Stimulated activated CD4-positive, alpha-beta T cell treated with anti-CD3 and anti-CD28 coated beads, Interleukin-4, amount 100 ng/mL, for 48 hours (primary cell): Measurements from ENCODE around the gene ARAP1.

ENCODE experiments used
- DNase-seq, 2 donors: peaks; one replicate each; pipeline ENCODE4 v3.0.0-alpha.2; 2020; ENCODE audit warnings: low read depth in 2 of 2

Gene ARAP1

DNA sequence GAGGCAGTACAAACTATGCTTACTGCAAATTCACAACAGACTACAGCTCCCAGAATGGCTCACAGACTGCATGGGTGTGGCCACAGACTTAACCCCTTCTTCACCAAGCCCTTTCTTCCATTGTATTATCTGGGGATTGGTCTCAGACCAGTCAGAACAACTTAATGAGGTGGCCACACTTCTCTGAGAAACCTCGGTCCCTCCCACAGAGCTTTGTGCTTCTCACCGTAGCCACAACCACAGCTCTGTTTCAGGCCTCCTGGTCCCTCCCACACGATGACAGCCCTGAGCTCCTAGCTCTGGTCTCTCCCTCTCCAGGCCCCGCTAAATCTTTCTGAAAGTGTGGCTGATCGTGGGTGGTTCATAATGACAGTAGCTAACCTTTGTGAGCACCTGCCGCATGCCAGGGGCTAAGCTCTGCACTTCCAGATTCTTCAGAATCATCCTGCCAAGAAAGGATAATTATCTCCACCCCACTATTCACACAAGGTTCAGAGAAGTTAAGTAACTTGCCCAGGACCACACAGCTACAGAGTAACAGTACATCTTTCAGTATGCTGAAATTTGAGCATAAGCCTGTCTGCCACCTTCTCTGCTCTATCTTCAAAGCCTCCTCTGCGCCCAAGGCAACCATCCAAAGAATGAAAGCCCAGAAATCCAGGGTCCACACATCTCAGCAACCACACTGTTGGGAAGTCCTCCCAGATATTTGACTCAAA lies 83.4 kb downstream of the ARAP1 start:
- peak; percentile 52 to 72 for DNase-seq

DNA sequence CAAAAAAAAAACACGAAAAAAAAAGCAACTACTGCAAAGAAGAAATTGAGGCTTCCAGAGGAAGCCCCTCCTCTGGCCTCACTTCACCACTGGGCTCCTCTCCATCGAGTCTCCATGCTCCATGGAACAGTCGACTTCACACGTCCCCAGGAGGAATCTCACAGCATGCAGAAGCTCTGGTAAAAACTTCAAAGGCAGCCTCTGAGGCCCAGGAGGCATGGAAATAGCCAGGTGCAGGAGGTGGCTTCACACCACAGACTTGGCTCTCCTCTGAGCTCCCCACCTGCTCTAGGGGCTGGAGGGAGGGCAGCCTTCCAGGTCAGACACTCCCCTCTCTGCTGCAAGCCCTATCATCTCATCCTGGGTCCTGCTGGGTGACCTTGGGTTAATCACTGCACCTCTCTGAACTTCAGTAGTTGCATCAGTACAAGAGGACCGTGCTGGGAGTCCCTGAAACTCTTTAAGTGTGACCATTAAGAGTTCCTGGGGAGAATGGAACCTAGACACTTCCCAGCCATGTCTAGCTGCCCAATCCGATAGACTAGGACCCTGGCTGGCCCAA lies 86.2 kb downstream of the ARAP1 start:
- no peak for DNase-seq

DNA sequence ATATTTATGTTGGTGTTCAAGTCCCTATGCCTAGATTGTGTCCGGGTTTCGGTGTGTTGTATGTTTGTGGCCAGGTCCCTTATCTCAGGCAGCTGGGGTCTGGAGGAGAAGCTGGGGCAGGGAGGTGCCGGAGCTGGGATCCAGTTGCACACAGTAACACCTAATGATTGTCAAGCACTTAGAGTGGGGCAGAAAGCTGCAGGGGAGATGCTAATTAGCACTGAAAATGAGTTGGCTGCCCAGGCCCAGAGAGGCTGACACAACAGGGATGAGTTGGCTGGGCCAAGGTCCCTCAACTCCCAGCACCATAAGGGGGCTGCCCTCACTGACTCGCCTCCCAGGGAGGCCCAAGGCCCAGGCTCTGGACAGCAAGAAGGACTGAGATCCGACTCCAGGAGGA lies 90.2 kb downstream of the ARAP1 start:
- no peak for DNase-seq

DNA sequence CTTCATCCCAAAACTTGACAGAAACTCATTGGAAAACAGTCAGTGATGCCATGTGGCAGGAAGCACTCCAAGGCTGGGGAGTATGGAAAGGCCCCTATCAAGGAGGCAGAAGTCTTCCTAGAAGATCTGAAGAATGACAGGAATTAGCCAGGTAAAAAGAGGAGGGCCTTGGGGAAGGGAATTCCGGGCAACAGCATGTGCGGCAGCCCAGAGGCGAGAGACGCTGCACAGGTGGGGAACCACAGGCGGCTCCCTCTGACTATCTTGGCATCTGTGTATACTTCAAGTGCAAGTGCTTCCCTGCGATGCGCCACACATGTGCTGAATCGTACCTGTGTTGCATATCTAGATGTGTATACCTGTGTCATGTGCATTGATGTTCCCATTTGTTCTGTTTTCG lies 90.7 kb downstream of the ARAP1 start:
- DNase-seq = no peak

DNA sequence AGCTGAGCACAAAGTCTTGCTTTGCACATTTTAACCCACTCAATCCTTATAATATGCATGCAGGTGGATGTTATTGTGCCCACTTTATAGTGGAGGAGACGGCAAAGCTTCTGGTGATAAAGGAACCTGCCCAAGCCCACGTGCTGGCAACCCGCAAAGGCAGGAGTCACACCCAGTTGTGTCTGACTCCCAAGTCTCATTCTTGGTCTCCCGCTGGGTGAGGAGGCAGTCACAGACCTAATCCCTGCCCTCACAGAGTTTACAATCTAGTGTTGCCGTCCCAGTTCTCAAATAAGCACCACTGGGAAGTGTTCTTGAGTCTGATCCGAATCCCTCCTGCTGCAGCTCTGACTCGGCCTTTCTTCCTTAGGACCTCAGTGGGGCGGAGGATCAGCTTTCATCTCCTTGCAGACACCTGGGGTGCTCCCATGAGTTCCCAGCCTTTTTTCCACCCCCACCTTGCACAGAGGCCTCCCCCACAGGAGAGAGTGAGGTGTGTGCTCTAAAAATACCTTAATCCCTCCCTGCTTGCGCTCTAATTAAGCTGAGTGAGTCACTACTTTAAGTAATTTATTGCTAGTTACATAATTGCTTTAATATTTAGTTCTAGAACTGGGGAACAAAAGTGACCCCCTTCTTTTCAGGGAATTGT lies 93.1 kb downstream of the ARAP1 start:
- DNase-seq = no peak

DNA sequence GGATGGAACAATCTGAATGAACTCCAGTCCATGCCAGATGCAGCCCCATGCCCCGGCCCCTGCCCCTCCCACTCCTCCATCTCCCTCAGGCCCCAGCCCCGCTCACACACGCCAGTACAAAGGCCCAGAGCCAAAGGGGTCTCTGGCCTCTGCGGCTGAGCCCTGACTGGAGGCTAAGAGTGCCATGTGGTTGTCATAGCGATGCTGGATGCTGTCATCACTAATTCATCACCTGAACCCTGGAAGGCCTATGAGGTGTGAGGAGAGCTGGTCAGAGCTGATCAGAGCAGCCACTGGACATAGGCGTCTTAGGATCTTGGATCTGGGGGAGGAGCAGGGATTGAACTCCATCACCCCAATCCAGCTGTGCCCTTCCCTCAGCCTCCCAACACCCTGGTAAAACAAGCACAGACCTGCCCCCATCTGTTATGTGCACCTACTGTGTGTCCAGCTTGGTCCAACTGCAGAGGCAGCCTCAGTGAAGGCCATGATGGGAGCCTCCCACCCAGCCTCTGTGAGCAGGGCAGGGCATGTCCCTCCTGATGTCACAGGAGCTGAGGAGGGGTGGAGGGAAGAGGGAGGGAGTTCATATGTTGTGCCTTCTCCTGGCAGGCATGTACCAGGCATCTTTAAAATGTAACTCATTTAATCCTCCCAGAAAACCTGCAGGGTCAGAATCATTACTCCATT lies 94.7 kb downstream of the ARAP1 start:
- no peak for DNase-seq

DNA sequence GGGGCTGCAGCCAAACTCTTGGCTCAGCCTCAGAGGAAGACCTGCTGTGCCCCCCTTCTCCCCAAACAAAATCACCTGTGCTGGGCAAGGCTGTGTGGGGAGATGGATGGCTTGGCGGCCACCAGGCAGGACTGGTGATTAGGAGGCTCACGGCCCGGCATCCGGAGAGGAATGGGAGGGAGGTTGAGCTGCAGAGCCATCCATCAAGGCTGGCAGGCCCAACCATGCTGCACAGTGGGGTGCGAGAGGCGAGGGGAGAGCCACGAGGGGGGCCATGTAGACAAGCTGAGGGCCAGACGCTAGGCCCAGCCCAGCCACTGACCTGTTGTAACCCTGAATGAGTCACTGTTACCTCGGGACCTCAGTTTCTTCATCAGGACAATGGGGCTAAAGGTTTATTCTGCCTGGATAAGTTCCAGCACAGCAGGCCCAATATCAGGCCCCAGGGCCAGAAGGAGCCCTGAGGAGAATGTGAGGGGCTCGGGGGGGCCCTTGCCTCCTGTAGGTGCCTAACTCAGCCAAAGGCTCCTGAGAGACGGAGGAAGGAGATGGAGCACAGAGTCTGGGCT lies 96.2 kb downstream of the ARAP1 start:
- DNase-seq = no peak

DNA sequence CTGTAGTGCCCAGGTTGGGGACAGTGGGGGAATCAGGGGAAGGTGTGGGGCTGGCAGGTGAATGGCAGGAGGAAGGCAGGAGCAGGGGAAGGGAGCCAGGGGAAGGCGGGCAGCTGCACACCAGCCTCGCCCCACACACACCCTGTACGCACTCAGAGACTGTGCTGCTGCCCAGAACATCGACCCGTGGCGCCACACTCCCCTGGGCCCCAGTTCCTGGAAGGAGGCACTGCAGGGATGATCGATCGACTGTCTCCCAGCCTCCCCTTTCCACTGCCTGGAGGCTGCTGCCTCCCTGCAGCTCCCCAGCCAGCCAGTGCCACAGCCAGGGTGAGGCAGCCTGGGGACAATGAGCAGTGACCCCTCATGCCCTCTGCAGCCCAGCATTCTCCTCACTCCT lies 97.2 kb downstream of the ARAP1 start:
- DNase-seq = no peak

DNA sequence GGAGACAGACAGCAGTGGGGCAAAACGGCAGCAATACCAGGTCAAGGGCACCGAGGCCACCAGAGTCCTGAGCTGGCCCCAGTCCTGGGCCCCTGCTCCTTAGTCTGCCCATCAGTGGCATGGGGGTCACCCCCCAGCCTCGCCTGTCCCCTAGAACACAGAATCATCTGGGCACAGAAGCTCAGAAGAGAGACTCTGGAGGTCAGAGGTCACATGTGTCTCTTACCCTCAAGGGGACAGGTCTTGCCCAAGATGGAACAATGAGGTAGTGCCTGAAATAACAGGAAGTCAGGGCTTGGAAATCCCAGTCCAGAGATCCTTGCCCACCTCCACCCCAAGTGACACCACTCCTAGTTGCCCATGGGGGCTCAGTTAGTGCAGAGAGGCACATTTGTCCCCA lies 98.6 kb downstream of the ARAP1 start:
- no peak for DNase-seq

DNA sequence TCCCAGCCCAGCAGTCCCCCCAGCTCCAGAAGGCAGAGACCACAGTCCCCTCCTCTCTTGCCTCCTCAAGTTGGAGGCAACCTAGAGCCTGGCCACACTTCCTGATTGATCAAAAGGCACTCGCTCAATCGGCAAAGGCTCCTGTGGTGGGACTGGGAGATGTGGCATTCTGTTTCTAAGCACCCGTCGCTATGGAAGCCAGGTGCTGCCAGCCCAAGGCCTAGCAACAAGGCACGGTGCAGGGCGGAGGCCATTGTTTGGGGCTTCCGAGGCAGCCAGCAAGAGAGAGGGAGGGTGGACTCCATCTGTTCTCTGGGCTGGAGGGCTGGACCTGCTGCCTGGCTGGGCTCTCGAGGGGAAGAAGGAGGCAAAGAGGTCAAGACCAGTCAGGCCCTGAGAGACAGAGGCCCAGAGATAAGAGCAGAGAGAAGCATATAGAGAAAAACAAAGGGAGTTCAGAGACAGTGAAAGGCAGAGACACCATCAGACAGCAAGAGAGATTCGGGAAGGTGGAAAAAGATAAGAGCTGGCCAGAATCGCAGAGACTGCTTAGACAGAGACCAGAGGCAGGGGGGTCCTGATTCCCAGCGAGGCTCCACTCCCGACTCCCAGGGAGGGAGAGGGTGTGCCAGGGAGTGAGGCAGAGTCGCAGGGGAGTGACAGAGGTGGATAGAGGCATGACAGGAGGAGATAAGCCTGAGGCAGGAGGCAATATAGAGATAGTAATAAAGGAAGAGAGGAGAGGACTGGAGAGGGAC lies 99.2 kb downstream of the ARAP1 start:
- no peak for DNase-seq

DNA sequence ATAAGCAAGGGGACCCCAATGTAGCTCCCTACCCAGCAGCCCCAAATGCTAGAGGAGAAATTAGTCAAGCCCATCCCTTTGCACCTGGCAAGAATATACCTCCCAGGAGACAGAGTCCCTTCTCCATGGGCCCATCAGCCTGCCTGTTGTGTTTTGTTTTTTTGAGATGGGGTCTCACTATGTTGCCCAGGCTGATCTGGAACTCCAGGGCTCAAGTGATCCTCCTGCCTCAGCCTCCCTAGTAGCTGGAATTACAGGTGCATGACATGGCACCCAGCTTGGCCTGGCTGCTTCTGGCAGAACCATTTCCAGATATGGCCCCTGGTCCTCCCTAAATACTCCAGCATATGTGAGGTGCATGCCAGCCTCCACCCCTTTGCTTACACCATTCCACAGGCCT lies 100.1 kb downstream of the ARAP1 start:
- DNase-seq = no peak

DNA sequence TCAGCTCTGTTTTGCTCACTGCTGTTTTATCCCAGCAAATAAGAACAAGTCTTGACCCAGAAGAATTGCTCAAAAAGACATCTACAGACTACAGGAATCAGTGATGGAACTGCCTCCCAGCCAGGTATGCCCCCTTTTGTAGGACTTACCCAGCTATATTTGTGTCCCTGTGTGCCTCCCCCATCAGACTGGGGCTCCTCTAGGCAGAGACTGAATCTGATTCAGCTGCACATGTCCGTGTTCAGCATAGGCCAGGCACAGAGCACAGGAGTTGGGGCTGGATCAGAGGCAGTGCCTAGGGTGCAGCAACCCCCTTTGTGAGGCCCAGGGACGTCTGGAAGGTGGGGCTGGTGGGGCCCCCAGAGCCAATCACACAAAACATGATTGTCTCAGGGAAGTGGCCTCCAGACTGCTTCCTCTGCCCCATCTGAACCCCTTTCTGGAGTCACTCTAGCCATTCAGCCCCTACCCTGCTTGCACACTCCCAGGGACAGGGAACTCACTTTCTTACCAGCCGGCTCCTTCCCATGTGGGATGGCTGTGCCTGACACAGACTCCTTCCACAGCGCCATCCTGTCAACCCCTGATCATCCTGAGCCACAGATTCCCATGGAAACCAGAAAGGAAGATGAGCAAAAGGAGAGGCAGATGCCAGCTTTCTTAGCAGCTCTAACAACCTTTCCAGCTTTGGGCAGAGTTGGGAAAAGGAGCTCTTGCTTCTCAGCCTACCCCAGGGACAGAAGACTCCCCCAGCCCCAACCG lies 102.8 kb downstream of the ARAP1 start:
- no peak for DNase-seq

DNA sequence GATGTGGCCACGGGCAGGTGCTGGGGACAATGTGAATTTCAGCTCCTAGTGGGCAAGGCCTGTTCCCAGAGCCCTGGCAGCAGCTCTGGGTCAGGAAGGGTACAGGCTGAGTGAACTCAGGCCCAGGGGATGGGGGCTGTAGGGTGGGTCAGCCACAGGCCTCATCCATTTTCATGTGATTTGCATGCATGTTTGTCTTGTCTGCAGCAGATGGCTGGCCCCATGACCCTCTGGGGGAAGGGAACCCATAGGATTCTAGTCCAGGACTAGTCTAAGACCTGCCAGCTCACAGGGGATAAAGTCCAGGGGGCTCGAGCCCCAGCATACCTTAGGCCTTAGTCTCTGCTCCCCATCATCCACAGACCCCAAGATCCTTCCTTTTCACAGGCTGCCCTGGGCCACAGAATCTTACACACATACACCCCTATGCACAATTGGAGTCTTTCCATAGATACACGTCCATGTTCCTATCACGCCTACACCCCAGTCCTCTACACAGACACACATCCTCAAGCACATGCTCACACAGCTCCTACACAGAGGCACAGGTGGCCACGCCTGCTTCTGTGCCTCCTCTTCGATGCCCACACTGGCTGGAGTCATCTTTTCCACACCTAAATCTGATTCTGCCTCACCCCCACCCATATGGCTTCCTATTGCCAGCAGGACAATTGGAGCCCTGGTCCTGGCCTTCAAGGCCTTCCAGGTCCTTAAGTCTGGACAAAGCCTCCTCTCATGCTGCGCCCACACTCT lies 103.6 kb downstream of the ARAP1 start:
- DNase-seq = no peak

DNA sequence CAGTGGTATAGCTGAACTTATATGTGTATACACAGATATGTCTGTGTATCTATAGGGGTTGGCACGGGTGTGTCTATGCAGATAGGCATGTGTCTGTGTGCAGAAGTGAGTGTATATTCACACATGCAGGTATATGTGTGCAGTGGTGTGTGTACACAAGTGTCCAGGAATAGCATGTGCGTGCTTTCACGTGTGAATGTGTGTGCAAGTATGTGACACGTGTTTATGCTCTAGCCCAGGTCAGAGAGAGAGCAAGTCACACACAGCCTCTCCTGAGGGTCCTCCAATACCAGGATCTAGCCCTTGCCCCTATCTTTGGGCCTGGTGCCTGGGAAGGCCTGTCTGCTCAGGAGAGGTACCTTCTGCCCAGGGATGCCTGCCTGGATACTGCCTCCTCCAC lies 104.3 kb downstream of the ARAP1 start:
- no peak for DNase-seq

DNA sequence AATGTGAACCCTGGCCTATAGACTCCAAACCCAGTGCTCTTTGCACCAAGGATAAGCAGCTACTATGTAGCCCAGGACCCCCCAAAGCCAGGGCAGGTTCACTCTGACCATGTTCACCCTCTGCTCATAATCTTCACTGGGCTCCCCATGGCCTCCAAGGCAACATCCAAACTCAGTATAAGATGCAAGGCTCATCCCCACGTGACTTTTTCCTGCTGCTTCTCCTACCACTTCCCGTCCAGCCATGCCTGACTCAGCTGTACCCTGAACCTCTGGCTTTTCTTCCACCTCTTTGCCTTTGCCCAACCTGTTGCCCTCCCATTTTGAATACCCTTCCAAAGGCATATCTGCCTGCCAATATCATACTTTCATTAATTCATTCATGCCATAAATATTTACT lies 105.7 kb downstream of the ARAP1 start:
- no peak for DNase-seq

DNA sequence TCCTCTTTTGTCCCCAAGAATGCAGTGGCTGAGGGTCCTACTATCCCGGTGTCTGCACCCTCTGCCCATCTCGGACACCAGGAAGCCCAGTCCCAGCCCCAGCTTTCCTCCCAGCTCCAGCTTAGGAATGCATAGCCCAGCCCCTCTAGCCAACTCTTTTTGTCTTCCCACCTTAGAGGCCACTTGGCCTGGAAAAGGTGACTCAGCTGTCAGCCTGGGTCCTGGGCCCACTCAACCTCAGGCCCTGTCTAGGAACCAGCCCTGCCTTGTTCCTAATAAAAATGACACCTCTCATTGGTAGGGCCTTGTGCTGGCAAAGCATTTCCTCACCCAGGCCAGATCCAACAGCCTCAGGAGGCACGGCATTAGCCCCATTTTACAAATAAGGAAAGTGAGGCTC lies 106.2 kb downstream of the ARAP1 start:
- no peak for DNase-seq

DNA sequence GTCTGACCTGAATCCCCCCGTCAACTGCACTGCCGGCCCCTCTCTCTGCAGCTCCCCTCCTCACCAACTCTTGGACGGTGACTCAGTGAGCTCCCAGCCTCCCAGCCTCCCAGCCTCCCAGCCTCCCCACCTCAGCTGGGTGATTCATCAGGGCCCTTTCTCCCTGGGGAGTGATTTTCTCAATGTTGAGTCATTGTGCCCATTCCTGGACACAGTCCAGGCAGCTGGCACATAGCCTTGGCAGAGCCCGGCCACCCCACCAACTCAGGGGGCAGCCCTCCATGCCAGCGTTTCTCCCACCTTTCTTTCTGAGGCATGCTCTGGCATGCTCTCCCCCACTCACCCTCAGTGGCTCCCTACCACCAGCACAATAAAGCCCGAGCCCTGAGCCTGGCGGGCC lies 108.7 kb downstream of the ARAP1 start:
- no peak for DNase-seq

DNA sequence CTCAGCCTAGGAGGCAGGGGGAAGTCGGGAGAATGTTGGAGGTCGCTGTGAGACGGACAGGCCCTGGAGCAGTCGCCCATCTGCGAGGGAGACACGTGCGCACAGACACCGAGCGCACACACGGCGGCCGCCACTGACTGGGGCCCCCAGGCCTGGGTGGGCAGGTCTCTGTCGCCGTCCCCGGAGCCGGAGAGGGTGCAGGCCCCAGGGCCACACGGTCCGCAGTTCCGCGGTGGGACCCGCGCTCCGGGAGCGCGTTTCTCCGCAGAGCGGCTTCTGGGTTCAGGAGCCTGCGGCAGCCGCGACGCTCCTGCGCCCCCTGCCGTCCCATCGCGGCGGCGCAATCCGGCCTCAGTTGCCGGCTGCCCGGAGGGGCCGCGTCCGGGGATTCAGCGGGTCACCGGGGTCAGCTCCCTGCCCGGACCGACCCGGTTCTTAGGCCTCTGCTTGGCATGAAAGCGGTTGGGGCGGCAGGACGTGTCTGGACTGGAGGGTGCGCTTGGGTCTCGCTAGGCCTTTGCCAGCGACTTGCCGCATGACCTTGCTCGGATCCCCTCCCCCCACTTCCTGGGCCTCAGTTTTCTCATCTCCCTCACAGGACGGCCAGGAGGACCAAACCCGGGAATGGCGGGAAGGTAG lies 109.2 kb downstream of the ARAP1 start:
- peak; percentile 50 to 52 for DNase-seq

DNA sequence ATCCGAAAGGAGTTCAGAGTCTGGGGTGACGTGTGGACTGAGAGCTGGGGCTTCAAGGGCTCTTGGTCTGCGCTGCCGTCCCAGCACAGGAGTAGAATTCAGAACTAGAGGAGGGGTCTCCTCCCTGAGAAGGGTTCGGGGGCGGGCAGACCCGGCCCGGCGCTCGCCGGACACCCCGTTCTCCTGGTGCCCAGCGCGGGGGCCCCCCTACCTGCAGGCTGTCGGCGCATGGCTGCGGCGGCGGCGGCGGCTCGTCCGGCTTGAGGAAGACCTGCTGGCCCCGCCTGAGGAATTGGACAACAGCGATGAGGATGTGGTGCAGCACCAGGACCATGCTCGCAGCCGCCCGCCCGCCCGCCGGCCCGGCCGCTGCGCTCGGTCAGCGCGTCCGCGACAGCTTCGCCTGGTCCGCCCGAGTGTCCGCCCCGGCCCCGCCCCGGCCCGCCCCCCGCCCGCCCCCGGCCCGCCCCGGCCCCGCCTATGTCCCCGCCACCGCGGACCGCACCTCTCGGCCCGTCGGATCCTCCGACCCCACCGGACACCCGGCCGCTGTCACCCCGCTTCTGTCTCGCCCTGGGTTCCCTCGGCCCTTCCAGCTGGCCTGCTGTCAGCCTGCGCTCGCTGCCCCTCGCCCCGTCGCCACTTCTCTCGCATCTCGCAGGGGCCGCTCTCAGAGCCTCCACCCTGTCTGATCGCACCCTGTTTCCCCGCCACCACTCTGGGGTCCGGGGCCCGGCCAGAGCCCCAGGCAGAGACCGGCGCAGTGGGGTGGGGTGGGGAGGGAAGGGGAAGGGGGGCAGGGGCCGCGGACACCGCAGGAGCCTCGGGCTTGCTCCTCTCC lies 109.9 kb downstream of the ARAP1 start:
- peak; percentile 6 to 8 for DNase-seq
